B cell (primary cell): Measurements from ENCODE around the gene BTG2. TPM values are rescaled to one million over a fixed set of nuclear protein-coding genes. Genes with fewer than 3 reads are reported as not detected.

Experiments used
- ATAC-seq: fragments of 200-7000 bp; cut with Tn5 transposase; one replicate; pipeline ENCODE4 v1.10.0; 2021; ENCODE audit warnings: low read depth, mild to moderate bottlenecking, moderate number of reproducible peaks, moderate library complexity
- CTCF ChIA-PET: fragments of 350-600 bp; sonication (Branson Sonifier 250); formaldehyde crosslinking; loops from one replicate; lab custom pipeline; 2021; ENCODE audit warnings: antibody characterized with exemption, inconsistent platforms; lab: Charles Lee
- POLR2A ChIA-PET: fragments of 350-600 bp; sonication (Branson Sonifier 250); formaldehyde crosslinking; loops from one replicate; lab custom pipeline; 2021; ENCODE audit warnings: antibody characterized with exemption; lab: Charles Lee
- DNase-seq: peaks from one replicate; pipeline ENCODE4 v3.0.0; 2013
- H2AFZ ChIP-seq: 2 replicates; pipeline ENCODE4 v1.6.1; 2012; ENCODE audit warnings: mild to moderate bottlenecking, low read depth, low read length; ENCODE audit not compliant: insufficient read depth, poor library complexity, severe bottlenecking
- H3K27ac ChIP-seq, 2 donors: 1 replicate in 1 of 2; 2 replicates in 1 of 2; pipeline ENCODE4 v1.5.1; 2012 to 2013; ENCODE audit warnings: low read length in 2 of 2, mild to moderate bottlenecking in 2 of 2, moderate library complexity in 1 of 2
- H3K27me3 ChIP-seq, 4 experiments: fragments of 200-600 bp in 1 of 4; sonication (generic) in 1 of 4; replicated peaks in 1 of 4; 1 replicate in 2 of 4; 2 replicates in 2 of 4; pipeline versions ENCODE4 v1.6.1 to v1.7.0; 2013 to 2016; ENCODE audit warnings: low read length in 3 of 4, mild to moderate bottlenecking in 2 of 4, mixed read lengths in 1 of 4, moderate library complexity in 1 of 4; ENCODE audit not compliant: insufficient read depth in 4 of 4, control insufficient read depth in 3 of 4; ENCODE audit errors: control extremely low read depth in 1 of 4
- H3K36me3 ChIP-seq, 2 experiments: replicated peaks in 1 of 2; 1 replicate in 1 of 2; 2 replicates in 1 of 2; pipeline versions ENCODE4 v1.6.1 to v1.7.1; 2013; ENCODE audit warnings: low read length in 1 of 2; ENCODE audit not compliant: insufficient read depth in 2 of 2, control insufficient read depth in 1 of 2; ENCODE audit errors: control extremely low read depth in 1 of 2, extremely low read depth in 1 of 2
- H3K4me1 ChIP-seq, 2 donors: fragments of 200-600 bp in 1 of 2; sonication (generic) in 1 of 2; 1 replicate in 1 of 2; 2 replicates in 1 of 2; pipeline versions ENCODE4 v1.5.1 to v1.6.1; 2013 to 2017; ENCODE audit warnings: low read length in 2 of 2; ENCODE audit not compliant: control insufficient read depth in 2 of 2, insufficient read depth in 2 of 2
- H3K4me2 ChIP-seq: replicated peaks from 2 replicates; pipeline ENCODE3; 2012; ENCODE audit warnings: mild to moderate bottlenecking, low read depth, low read length; ENCODE audit not compliant: poor library complexity, severe bottlenecking
- H3K4me3 ChIP-seq, 5 experiments: fragments of 200-600 bp in 1 of 5; sonication (generic) in 1 of 5; 1 replicate in 3 of 5; 2 replicates in 2 of 5; pipeline versions ENCODE4 v1.5.1 to v1.7.0; 2011 to 2016; ENCODE audit warnings: low read length in 4 of 5, mild to moderate bottlenecking in 4 of 5, low read depth in 2 of 5, control low read depth in 1 of 5, moderate library complexity in 1 of 5; ENCODE audit not compliant: insufficient read depth in 1 of 5; ENCODE audit errors: control extremely low read depth in 1 of 5, extremely low read depth in 1 of 5
- H3K79me2 ChIP-seq: fragments of 200-600 bp; sonication (generic); one replicate; pipeline ENCODE4 v1.6.0; 2016; ENCODE audit warnings: low read length; ENCODE audit not compliant: control insufficient read depth, insufficient read depth
- H3K9ac ChIP-seq: fragments of 200-600 bp; sonication (generic); 2 replicates; pipeline ENCODE4 v1.6.1; 2017; ENCODE audit warnings: mild to moderate bottlenecking, low read length, moderate library complexity
- H3K9me3 ChIP-seq, 3 donors: one replicate each; pipeline versions ENCODE4 v1.6.1 to v1.7.1; 2013; ENCODE audit warnings: low read length in 2 of 3; ENCODE audit not compliant: control insufficient read depth in 2 of 3, insufficient read depth in 1 of 3; ENCODE audit errors: control extremely low read depth in 1 of 3
- H4K20me1 ChIP-seq: 2 replicates; pipeline ENCODE4 v1.6.0; 2012; ENCODE audit warnings: mild to moderate bottlenecking, low read length; ENCODE audit not compliant: insufficient read depth, control insufficient read depth, poor library complexity, severe bottlenecking
- H3K27ac Mint-ChIP-seq: one replicate; pipeline ENCODE4 v1.8.0; 2021; ENCODE audit warnings: mixed read lengths
- H3K27me3 Mint-ChIP-seq: one replicate; pipeline ENCODE4 v1.8.0; 2021; ENCODE audit warnings: mixed read lengths
- H3K4me1 Mint-ChIP-seq: one replicate; pipeline ENCODE4 v1.8.0; 2021; ENCODE audit warnings: mixed read lengths
- H3K4me3 Mint-ChIP-seq: one replicate; pipeline ENCODE4 v1.8.0; 2021; ENCODE audit warnings: mixed read lengths
- H3K9me3 Mint-ChIP-seq: one replicate; pipeline ENCODE4 v1.8.0; 2022; ENCODE audit warnings: mixed read lengths; ENCODE audit not compliant: insufficient read depth
- EZH2 ChIP-seq: IDR thresholded peaks from 2 replicates; pipeline ENCODE4 v1.6.1; 2012; ENCODE audit warnings: borderline replicate concordance, low read depth, mild to moderate bottlenecking, moderate library complexity, low read length; ENCODE audit not compliant: insufficient read depth, poor library complexity, severe bottlenecking
- WGBS: methylation state at CpG from one replicate; pipeline ENCODE4 v1.1.5; 2013; ENCODE audit warnings: missing lambda C conversion rate; ENCODE audit not compliant: insufficient coverage; 5-methylcytosine and 5-hydroxymethylcytosine counted together
- intact Hi-C: fragments of 100-400 bp; cut with micrococcal nuclease; formaldehyde crosslinking; loops from one replicate; pipeline ENCODE4 v1.10.0; 2022
- polyA plus RNA-seq: library from polyadenylated mRNA; depleted of rRNA; stranded (reverse); fragments of >200 nt; gene quantifications from 2 replicates; pipeline ENCODE4 v1.2.3, GENCODE V29; 2012
- total RNA-seq, 2 donors: library from RNA; stranded (reverse); fragments of 120-200 nt in 1 of 2; gene quantifications; 1 replicate in 1 of 2; 2 replicates in 1 of 2; pipeline versions ENCODE4 v1.2.3 to v1.2.4, GENCODE V29; 2013 to 2022
- TF ChIP-seq, protein P1 (sequence below): fragments of 200-600 bp; IDR thresholded peaks from one replicate; pipeline ENCODE4 v1.8.0; 2022; ENCODE audit warnings: antibody characterized with exemption, mild to moderate bottlenecking

Gene BTG2
- total and polyA plus RNA-seq, 2 donors (not counting 1 experiment from before 2014, with no cell fraction given), result 508 to 778 TPM

DNA sequence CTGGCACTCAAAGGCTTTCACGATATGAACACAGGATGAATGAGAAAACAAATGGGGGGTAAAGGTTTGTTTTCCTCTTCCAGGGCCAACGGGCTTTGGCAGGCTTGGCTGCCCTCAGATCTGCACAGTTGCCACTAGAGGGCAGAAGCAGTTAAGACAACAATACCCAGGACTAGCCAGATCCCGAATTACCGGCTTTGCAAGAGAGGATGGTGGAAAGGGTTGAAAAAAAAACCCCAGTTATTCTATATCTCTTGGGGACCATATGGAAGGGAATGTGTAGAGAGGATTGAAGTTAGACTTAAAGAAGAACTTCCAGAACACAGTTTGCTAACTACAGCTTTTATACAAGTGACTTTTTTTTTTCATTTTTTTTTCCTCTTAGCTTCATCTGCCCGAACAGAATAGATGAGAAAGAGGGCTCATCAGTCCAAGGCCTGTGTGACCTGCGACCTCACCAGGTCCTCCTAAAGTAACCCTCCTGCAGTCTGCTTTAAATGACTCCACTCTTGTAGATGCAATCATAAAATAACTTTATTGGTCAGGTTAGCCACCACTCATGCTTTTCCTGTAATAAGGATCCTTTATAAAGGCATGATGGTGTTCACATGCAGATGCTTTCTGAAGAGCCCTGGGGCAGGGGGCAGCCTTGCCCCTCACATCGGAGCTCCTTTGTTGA lies 34.9 kb downstream of the BTG2 start:
- no peak overlapping the region for H3K4me3 ChIP-seq
- ChIA-PET CTCF (interaction anchor here (0.5 to 32.7 kb wide), 45 partner anchors 8 to 1444 kb away, joined by 3 to 1776 read pairs (median 5); partner anchors contain the start of genes ATP2B4, BTG2, FMOD and OPTC), POLR2A (interaction anchor here (0.6 to 8.3 kb wide), 6 partner anchors 15 to 301 kb away, joined by 3 to 122 read pairs (median 8); partner anchors contain the start of gene BTG2)
- H2AFZ ChIP-seq, result no peak overlapping the region
- H3K9me3 ChIP-seq, result no peaks in the 10 kb centered on the region
- H3K4me2 ChIP-seq, result no peak overlapping the region
- H3K36me3 ChIP-seq, result no peaks in the 10 kb centered on the region
- H4K20me1 ChIP-seq, result no peaks in the 10 kb centered on the region
- H3K4me1 ChIP-seq, result peaks cover 16 to 25% of the 10 kb centered on the region in 2 donors
- H3K4me1 Mint-ChIP-seq, result peaks cover 24% of the 10 kb centered on the region
- TF ChIP-seq EZH2, result no peak
- TF ChIP-seq, protein P1, sequence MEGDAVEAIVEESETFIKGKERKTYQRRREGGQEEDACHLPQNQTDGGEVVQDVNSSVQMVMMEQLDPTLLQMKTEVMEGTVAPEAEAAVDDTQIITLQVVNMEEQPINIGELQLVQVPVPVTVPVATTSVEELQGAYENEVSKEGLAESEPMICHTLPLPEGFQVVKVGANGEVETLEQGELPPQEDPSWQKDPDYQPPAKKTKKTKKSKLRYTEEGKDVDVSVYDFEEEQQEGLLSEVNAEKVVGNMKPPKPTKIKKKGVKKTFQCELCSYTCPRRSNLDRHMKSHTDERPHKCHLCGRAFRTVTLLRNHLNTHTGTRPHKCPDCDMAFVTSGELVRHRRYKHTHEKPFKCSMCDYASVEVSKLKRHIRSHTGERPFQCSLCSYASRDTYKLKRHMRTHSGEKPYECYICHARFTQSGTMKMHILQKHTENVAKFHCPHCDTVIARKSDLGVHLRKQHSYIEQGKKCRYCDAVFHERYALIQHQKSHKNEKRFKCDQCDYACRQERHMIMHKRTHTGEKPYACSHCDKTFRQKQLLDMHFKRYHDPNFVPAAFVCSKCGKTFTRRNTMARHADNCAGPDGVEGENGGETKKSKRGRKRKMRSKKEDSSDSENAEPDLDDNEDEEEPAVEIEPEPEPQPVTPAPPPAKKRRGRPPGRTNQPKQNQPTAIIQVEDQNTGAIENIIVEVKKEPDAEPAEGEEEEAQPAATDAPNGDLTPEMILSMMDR, result peak; percentile 95
- no peak overlapping the region for H3K4me3 Mint-ChIP-seq
- DNase-seq (peak; percentile 82), ATAC-seq (peak; percentile 77)
- no peak overlapping the region for H3K27ac ChIP-seq
- no peaks in the 10 kb centered on the region for H3K9me3 Mint-ChIP-seq
- H3K27me3 Mint-ChIP-seq, result peaks cover 28% of the 10 kb centered on the region
- peak overlapping the region; percentile 50 for H3K27ac Mint-ChIP-seq
- no peak overlapping the region for H3K9ac ChIP-seq
- WGBS, result 60% methylated on average over 1 of the region's 7 CpGs
- H3K27me3 ChIP-seq, result peaks cover 0 to 13% (median 1%) of the 10 kb centered on the region in 4 experiments
- intact Hi-C loops, result loop anchor here (1.0 kb wide), 5 partner anchors 13 to 362 kb away; no protein-coding TSS in a partner anchor
- peaks cover 13% of the 10 kb centered on the region for H3K79me2 ChIP-seq
